Activated T-helper 2 cell treated with anti-CD3 and anti-CD28 coated beads, Interferon-gamma antibody, Interleukin-2, Interleukin-4, amounts not matched to agents 10 μg/mL and 5 μg/mL and 100 μg/mL, durations not matched to agents 14 hours and 24 hours and 36 hours (primary cell): ENCODE results near the gene GRM4. TPM values are rescaled to one million over a fixed set of nuclear protein-coding genes. Genes with fewer than 3 reads are reported as not detected.

ENCODE experiments used
- DNase-seq: peaks from one replicate; pipeline ENCODE4 v3.0.0; 2021; ENCODE audit warnings: low spot score
- H3K27ac Mint-ChIP-seq: one replicate; pipeline ENCODE4 v1.8.0; 2021; ENCODE audit warnings: mixed read lengths
- H3K27me3 Mint-ChIP-seq: one replicate; pipeline ENCODE4 v1.8.0; 2021; ENCODE audit warnings: low read depth, mixed read lengths
- H3K36me3 Mint-ChIP-seq: one replicate; pipeline ENCODE4 v1.8.0; 2021; ENCODE audit warnings: low read depth, mixed read lengths
- H3K4me1 Mint-ChIP-seq: one replicate; pipeline ENCODE4 v1.8.0; 2021; ENCODE audit warnings: low read depth, mixed read lengths
- H3K4me3 Mint-ChIP-seq: one replicate; pipeline ENCODE4 v1.8.0; 2021; ENCODE audit warnings: low read depth, mild to moderate bottlenecking, moderate library complexity, mixed read lengths
- H3K9me3 Mint-ChIP-seq: one replicate; pipeline ENCODE4 v1.8.0; 2021; ENCODE audit warnings: mixed read lengths
- intact Hi-C: fragments of 100-400 bp; cut with micrococcal nuclease; formaldehyde crosslinking; loops from one replicate; pipeline ENCODE4 v1.15.1; 2023
- total RNA-seq: library from RNA; stranded (reverse); gene quantifications from 2 replicates; pipeline ENCODE4 v1.2.3, GENCODE V29; 2022

GRM4 gene
- total RNA-seq, 1 donor from 2014 or later = not detected

DNA sequence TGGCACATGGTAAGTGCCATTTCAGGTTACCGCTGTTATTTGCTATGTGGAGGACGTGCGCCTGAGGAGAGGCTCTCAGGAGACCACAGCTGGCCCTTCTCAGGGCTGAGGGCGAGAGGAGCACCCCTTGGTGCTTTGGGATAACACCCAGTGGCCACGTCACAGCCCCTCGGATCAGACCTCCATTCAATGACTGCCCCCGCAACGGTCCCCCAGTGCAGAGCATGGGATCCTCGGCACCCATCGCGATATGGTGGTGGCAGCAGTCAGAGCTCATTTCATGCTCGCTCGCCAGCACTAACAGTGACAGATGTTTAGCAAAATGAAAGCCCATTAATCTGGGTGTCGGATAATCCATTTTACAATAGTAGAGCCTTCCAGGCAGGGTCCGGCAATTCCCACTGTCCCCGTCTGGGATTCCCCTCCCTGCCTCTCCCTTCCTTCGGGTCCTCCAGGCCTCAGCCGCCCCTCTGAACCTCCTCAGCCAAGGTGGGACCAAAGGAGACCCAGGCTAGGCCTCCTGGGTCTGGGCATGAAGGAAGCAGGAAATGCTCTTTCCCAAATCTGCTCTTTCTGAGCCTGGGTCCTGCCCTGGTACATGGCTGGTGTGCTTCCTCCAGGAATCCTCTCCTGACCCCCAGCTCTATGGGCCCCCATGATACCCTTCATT, 117.1 kb downstream of the GRM4 start:
- DNase-seq = no peak
- no peak overlapping the region for H3K27ac Mint-ChIP-seq
- peaks cover 2% of the 10 kb centered on the region for H3K27me3 Mint-ChIP-seq
- no peak overlapping the region for H3K4me3 Mint-ChIP-seq
- intact Hi-C loops = loop anchor here (5.0 kb wide), 1 partner anchor 177 kb away; no protein-coding TSS in a partner anchor
- H3K9me3 Mint-ChIP-seq = no peaks in the 10 kb centered on the region
- no peaks in the 10 kb centered on the region for H3K4me1 Mint-ChIP-seq
- no peaks in the 10 kb centered on the region for H3K36me3 Mint-ChIP-seq

DNA sequence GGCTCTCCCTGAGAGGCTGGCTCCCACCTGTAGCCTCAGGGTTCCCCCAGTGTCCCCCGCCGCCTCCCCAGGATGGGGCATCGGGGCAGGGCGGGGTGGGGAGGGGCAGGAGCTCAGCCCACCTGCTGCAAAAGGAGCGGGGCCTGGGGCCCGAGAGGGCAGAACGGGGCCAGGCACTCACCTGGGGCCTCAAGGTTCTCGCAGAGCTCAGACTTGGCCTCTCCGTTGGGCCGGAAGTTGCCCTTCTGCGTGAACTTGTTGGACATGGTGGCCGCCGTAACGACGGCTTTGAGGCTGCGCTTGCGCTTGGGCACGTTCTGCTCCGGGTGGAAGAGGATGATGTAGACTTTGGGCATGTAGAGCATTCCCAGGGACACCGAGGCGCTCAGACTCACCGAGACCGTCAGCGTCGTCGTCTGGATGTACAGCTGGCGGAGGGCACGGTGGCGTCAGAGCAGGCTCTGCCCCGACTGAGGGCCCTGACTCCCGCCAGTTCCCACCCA, 117.9 kb downstream of the GRM4 start:
- no peaks in the 10 kb centered on the region for H3K4me1 Mint-ChIP-seq
- no peak overlapping the region for H3K4me3 Mint-ChIP-seq
- intact Hi-C loops = loop anchor here (1.0 to 5.0 kb wide), 2 partner anchors 176 to 257 kb away; no protein-coding TSS in a partner anchor
- no peak for DNase-seq
- H3K36me3 Mint-ChIP-seq = no peaks in the 10 kb centered on the region
- peaks cover 2% of the 10 kb centered on the region for H3K27me3 Mint-ChIP-seq
- no peak overlapping the region for H3K27ac Mint-ChIP-seq
- H3K9me3 Mint-ChIP-seq = no peaks in the 10 kb centered on the region

DNA sequence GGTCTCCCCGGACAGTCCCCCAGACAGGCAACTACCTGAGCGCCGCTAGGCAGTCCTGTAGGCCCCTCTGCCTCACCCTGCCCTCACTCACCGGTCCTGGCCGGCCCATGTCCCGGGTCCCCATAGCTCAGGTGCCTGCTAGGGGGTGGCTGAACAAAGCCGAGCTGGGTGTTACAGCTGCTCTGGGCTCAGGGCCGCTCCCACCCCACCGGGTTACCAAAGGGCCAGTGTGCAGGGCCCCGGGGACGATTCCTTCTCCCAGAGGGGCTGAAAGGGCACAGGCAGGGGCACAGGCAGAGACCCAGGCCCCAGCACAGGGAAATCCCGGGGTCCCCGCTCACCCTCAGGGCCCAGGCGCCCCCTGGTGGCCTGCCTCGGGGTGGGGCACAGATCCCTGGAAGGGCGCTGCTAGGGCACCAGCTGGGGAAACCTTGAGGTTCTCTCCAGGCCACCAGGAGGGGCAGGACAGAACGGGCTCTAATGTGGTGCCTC, 118.4 kb downstream of the GRM4 start:
- no peaks in the 10 kb centered on the region for H3K36me3 Mint-ChIP-seq
- no peak overlapping the region for H3K27ac Mint-ChIP-seq
- H3K27me3 Mint-ChIP-seq = peaks cover 2% of the 10 kb centered on the region
- intact Hi-C loops = loop anchor here (1.0 to 5.0 kb wide), 2 partner anchors 175 to 256 kb away; no protein-coding TSS in a partner anchor
- no peak overlapping the region for H3K4me3 Mint-ChIP-seq
- H3K9me3 Mint-ChIP-seq = no peaks in the 10 kb centered on the region
- H3K4me1 Mint-ChIP-seq = no peaks in the 10 kb centered on the region
- DNase-seq = peak; percentile 33

DNA sequence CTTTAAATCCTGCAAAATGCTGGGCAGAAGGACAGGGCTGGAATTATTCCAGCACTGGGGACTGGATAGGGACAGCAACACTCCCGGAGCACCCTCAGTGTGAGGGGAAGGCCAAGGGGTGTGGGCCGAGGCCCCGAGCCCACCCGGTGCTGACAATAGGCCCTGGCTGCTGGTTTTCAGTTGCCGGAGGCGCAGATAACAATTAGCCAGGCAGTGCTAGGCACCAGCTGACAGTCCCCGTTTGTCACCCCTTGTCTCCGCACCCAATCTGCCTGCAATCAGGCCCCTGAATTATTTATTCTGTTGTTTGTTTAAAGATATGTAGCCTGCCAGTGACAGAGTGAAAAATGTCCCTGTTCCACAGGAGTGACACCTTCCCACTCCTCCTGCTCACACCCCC, 120.0 kb downstream of the GRM4 start:
- intact Hi-C loops = loop anchor here (5.0 kb wide), 1 partner anchor 174 kb away; no protein-coding TSS in a partner anchor
- Mint-ChIP-seq H3K9me3 (no peaks in the 10 kb centered on the region), H3K36me3 (no peaks in the 10 kb centered on the region), H3K27ac (no peak overlapping the region), H3K27me3 (no peaks in the 10 kb centered on the region), H3K4me1 (no peaks in the 10 kb centered on the region), H3K4me3 (no peak overlapping the region)
- DNase-seq = no peak

DNA sequence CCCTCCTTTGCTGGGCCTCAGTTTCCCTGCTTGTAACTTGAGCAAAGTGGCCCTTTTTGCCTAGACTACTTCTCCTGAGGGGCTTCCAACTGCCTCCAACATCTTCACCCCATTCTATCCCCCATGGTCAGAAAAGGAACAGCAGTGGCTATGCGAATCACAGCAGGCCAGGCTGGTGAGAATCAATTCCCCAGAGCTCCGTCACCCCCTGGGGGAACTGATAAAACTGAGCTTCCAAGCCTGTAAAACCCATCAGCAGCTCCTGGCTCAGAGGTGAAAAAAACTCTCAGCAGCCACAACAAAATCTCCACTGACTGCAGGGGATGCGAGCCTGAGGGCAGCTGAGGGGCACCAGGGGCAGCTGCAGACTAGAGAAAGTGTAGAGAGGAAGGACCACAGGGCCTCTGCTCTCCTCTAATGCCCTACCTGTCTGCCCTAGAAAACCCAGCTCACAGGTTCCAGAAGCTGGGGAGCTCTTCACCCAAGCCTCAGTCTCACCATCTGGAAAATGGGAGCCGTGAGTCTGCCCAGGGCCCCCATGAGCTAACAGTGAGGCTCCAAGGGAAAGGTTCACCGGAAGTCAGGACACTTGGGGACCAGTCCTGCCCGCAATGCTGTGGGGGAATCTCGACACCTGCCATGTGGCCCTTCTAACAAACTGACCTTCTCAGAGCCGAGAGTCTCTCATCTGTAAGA, 120.6 kb downstream of the GRM4 start:
- Mint-ChIP-seq H3K9me3 (no peaks in the 10 kb centered on the region), H3K4me3 (no peak overlapping the region), H3K27me3 (no peaks in the 10 kb centered on the region), H3K36me3 (no peaks in the 10 kb centered on the region), H3K4me1 (no peaks in the 10 kb centered on the region), H3K27ac (no peak overlapping the region)
- intact Hi-C loops = loop anchor here (5.0 kb wide), 1 partner anchor 173 kb away; no protein-coding TSS in a partner anchor
- DNase-seq = no peak

DNA sequence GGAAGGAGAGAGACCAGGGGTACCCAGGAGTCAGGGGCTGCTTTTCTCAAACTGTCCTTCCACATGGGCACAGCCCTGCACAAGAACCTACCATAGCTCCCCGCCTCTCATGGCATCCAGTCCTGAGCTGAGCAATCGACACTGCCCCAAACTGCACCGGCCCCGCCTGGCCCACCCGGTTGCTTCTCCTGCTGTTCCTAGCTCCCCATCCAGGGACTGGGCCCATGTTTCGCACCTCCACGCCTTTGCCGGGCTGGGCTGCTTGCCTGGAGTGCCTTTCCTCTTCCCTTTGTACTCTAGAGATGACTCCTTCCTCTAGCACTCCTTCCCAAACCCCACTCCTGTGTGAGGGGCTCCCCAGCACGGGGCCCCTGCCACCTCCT, 123.0 kb downstream of the GRM4 start:
- DNase-seq = no peak
- no peak overlapping the region for H3K27ac Mint-ChIP-seq
- no peaks in the 10 kb centered on the region for H3K9me3 Mint-ChIP-seq
- no peaks in the 10 kb centered on the region for H3K36me3 Mint-ChIP-seq
- no peaks in the 10 kb centered on the region for H3K27me3 Mint-ChIP-seq
- no peaks in the 10 kb centered on the region for H3K4me1 Mint-ChIP-seq
- no peak overlapping the region for H3K4me3 Mint-ChIP-seq
- intact Hi-C loops = no loop called here

DNA sequence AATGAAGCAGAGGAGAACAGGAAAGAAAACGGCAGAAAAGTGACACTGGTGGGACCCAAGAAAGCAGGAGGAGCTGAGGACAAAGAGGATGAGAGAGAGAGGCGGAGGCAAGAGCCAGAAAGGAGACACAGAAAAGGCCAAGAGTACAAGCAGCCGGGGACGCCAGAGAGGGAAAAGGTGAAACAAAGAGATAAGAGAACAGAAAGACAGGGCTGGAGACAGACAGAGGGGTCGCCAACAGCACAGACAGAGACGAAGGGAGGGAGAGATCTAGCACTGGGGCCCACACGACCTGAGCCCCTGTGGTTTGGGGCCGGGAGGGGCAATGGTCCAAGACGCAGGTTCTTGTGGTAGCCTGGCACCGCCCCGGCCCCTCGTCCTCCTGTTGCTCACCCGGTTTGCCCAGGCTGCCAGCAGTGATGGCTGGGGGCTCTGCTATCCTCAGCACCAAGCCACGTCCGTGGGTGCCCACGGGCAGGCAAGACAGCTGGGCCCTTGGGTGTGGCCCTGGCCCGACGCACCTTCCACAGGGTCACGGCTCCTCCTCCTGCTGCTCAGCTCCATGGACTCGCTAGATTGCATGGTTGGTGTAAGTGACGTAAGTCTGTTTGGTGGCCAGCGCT, 123.5 kb downstream of the GRM4 start:
- DNase-seq = no peak
- Mint-ChIP-seq H3K9me3 (no peaks in the 10 kb centered on the region), H3K4me1 (no peaks in the 10 kb centered on the region), H3K27ac (no peak overlapping the region), H3K27me3 (no peaks in the 10 kb centered on the region), H3K4me3 (no peak overlapping the region), H3K36me3 (no peaks in the 10 kb centered on the region)
- intact Hi-C loops = no loop called here

DNA sequence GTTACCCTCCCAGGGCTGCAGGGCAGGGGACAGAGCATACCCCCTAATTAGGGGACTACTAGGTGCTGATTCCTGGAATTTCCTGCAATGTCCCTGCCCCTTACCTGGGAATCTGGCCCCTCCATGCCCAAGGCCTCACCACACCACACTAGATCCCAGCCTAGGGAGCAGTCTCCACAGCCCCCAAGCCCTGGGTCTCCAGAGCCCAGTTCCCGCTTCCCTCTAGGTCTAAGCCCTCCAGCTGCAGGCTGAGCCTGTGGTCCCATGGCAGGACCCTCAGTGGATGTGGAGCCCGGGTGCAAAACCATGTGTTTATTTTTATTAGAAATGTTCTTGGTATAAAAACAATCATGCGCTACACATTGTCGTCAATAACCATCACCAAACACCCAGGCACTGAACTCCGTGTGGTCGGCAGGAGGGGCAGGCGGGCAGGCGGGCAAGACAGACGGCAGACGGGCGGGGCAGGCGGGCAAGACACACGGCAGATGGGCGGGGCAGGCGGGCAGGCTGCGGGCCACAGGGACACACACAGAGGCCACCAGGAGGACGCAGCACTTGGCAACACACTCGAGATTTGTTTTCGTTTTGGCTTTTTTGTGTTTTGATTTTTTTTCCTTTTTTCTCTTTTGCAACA, 124.2 kb downstream of the GRM4 start:
- DNase-seq = no peak
- Mint-ChIP-seq H3K4me1 (no peaks in the 10 kb centered on the region), H3K36me3 (no peaks in the 10 kb centered on the region), H3K27ac (no peak overlapping the region), H3K27me3 (no peaks in the 10 kb centered on the region), H3K4me3 (no peak overlapping the region), H3K9me3 (no peaks in the 10 kb centered on the region)
- intact Hi-C loops = no loop called here

DNA sequence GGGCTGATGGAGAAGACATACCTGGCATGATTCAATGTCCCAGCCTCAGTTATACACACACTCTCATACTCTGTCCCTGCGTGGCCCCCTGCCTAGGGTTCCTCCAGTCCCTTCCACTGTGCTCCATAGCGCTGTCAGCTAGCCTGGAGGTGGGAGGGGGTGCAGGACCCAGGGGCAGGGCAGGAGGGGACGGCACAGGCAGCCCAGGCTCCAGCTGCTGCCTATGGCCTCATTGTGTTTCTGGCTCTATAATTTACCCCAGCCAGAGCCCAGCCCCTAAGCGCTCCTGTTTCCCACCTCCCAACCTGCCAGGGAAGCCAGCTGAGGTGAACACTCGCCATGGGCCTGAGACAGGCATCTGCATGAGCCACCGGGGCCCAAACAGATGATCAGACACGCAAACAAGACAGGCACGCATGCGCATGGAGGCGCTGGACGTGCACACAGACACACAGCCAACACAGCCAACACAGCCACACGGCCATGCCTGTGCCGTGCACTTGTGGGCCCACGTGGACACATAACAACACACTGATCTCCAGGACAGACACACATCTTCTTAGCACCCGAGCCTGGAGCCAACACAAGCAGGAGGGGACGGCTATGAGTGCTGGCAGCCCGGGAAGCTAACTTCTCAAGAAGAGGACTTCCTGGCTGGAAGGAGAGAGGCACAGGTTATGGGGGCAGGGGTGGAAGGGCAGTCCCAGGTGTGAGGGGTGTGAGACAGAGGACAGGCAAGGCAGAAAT, 124.9 kb downstream of the GRM4 start:
- Mint-ChIP-seq H3K4me1 (no peaks in the 10 kb centered on the region), H3K9me3 (no peaks in the 10 kb centered on the region), H3K27ac (no peak overlapping the region), H3K27me3 (no peaks in the 10 kb centered on the region), H3K36me3 (no peaks in the 10 kb centered on the region), H3K4me3 (no peak overlapping the region)
- intact Hi-C loops = no loop called here
- no peak for DNase-seq

DNA sequence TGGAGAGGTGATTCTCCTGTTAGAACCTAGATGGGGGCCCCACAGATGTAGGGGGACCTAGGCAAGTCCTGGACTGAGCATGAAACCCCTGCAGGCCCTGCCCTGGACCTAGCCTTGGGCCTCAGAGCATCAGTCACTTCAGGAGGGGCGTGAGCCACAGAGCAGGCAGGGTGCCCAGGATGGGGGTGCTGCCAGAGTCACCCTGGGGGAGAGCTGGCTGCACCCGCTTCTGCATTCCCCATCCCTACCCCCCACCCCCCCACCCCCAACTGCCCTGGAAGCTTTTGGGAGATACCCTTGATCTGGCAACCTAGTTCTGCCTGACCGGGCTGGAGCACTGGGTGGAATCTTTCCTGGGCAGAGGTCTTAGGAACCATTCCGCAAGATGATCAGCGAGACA, 125.6 kb downstream of the GRM4 start:
- no peak for DNase-seq
- intact Hi-C loops = no loop called here
- Mint-ChIP-seq H3K27ac (no peak overlapping the region), H3K4me1 (no peaks in the 10 kb centered on the region), H3K27me3 (no peaks in the 10 kb centered on the region), H3K9me3 (no peaks in the 10 kb centered on the region), H3K36me3 (no peaks in the 10 kb centered on the region), H3K4me3 (no peak overlapping the region)

DNA sequence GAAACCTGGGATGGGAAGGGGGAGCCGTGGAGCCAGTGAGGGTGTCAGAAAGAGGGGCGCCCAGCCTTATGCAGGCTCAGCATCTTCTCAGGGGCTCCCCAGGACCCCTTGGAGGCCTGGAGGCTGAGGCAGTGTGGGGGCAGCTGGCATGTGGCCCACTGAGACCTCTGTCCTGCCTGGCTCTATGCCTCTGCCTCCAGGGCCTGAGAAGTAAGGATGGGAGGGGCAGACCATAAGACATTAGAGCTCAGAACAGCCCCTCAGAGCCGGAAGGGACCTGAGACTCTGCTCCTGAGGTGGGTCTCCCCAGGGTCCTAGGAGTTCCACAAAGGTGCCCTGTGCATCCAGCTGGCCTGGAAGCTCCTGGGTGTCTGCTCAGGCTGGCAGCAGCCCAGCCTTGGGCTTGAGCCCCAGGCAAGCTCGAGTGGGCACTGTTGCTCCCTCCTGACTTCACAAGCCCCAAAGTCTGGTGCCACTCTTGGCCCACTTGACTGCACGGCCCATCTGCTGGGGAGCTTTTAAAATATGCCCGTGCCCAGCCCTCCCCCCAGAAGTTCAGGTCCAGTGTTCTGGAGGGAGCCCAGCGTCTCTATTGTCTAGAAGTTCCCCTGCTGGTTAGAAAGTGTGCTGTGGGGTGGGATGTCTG, 126.8 kb downstream of the GRM4 start:
- H3K4me1 Mint-ChIP-seq = no peaks in the 10 kb centered on the region
- H3K27ac Mint-ChIP-seq = no peak overlapping the region
- intact Hi-C loops = no loop called here
- no peaks in the 10 kb centered on the region for H3K36me3 Mint-ChIP-seq
- H3K27me3 Mint-ChIP-seq = no peaks in the 10 kb centered on the region
- H3K9me3 Mint-ChIP-seq = no peaks in the 10 kb centered on the region
- DNase-seq = no peak
- no peak overlapping the region for H3K4me3 Mint-ChIP-seq

DNA sequence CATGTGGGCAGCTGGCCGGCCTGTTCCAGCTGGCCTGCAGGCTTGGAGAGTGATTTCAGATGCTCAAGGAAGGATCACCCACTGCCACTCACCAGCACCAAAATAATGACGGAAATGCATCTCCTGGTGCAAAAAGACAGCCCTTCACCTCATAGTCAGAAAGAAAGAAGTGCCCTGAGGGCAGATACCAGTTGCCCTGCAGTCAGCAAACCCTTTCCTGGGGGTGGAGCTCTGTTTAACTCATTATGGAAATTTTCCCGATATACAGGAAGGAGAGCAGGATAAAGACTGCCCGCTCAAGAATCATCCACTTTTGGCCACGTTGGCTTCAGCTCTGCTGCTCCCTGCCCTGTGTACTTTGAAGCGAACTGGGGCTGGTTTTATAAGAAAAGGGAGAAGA, 127.9 kb downstream of the GRM4 start:
- Mint-ChIP-seq H3K36me3 (no peaks in the 10 kb centered on the region), H3K27ac (no peak overlapping the region), H3K9me3 (no peaks in the 10 kb centered on the region), H3K4me1 (no peaks in the 10 kb centered on the region), H3K4me3 (no peak overlapping the region), H3K27me3 (no peaks in the 10 kb centered on the region)
- intact Hi-C loops = no loop called here
- DNase-seq = no peak
